ENCODE results near the gene RBBP7. TPM values are rescaled to one million over a fixed set of nuclear protein-coding genes. Genes with fewer than 3 reads are reported as not detected.

Gene RBBP7
- 133 and 157 TPM in 2 replicates for polyA plus RNA-seq (2011; rRNA removed)
- polyA minus RNA-seq (2011; rRNA and poly(A)+ RNA removed), result 79.5 and 82.3 TPM in 2 replicates

DNA sequence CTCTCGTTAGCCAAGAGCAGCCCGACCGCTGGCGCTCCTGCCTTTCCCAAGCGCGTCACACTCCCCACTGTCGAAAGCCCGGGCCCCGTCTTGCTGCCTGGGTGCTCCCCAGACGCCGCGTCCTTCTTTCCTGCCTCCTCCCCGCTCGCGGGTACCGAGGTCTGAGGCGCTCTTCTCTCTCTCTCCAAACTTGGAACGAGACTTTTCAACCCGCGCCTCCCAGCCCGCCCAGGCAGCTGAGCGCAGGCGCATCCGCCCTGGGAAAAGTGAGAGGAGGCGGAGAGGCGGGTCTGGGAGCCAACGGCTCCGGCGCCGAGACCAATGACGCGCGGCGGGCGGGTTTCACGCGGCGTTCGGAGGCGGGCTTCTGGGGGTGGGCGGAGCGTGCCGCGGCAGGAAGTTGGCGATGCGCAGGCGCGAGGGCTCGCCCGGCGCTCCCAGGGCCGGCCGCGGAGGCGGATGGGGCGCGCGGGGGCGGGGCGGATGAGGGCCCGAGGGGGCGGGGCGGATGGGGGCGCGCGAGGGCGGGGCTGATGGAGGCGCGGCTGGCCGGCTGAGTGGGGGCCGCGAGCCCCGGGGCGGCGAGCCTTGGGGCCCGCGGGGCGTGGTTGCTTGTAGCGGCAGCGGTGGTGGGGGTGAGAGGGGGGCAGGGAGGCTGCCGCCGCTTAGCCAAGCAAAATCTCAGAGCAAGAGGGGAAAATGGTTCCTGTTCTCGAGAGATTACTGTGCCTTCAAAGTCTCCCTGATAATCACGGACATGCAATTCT, at the start of gene RBBP7:
Gene RBBP7, minus strand, starts transcription at position 268 of the 767 bp plus-strand sequence. CDS start 309 bp downstream, outside the sequence.
- peak within 1 kb of the TSS; percentile 73 for H3K4me3 ChIP-seq (ENCODE audit: low read depth, low read length)
- H3K27me3 ChIP-seq (ENCODE audit: control insufficient read depth, insufficient read depth, low read length), result no peaks in the 10 kb centered on the region
- ChIA-PET POLR2A (interaction anchor here (1.0 kb wide), 1 partner anchor 13 kb away, joined by 6 read pairs; no protein-coding TSS in a partner anchor), CTCF (interaction anchor here (1.1 kb wide), 1 partner anchor 176 kb away, joined by 5 read pairs; no protein-coding TSS in a partner anchor)
- H3K9me3 ChIP-seq (ENCODE audit: control insufficient read depth, insufficient read depth, low read length), result no peaks in the 10 kb centered on the region
- DNase-seq (ENCODE audit: low read depth, low spot score), result peak; percentile 72
- peak within 1 kb of the TSS; percentile 96 for H3K27ac ChIP-seq (ENCODE audit: low read depth, low read length)
- TF ChIP-seq, protein P1, sequence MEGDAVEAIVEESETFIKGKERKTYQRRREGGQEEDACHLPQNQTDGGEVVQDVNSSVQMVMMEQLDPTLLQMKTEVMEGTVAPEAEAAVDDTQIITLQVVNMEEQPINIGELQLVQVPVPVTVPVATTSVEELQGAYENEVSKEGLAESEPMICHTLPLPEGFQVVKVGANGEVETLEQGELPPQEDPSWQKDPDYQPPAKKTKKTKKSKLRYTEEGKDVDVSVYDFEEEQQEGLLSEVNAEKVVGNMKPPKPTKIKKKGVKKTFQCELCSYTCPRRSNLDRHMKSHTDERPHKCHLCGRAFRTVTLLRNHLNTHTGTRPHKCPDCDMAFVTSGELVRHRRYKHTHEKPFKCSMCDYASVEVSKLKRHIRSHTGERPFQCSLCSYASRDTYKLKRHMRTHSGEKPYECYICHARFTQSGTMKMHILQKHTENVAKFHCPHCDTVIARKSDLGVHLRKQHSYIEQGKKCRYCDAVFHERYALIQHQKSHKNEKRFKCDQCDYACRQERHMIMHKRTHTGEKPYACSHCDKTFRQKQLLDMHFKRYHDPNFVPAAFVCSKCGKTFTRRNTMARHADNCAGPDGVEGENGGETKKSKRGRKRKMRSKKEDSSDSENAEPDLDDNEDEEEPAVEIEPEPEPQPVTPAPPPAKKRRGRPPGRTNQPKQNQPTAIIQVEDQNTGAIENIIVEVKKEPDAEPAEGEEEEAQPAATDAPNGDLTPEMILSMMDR (IDR thresholded peaks at IDR 0.05; ENCODE audit: low read depth, low read length), result no peak

- POLR2A ChIA-PET, result no interaction called here
Measured at GRCh38 chrX:16918979-16919378, 48.8 kb upstream of the RBBP7 start.

GRCh38 chrX:16917120-16917519, 47.0 kb upstream of the RBBP7 start:
- ChIA-PET POLR2A (interaction anchor here (0.7 kb wide), 1 partner anchor 1058 kb away, joined by 9 read pairs; no protein-coding TSS in a partner anchor), CTCF (no interaction called here)
- H3K27ac ChIP-seq (ENCODE audit: low read depth, low read length), result no peak overlapping the region
- no peak for DNase-seq (ENCODE audit: low read depth, low spot score)
- TF ChIP-seq, protein P1 (IDR thresholded peaks at IDR 0.05; ENCODE audit: low read depth, low read length), result no peak
- H3K9me3 ChIP-seq (ENCODE audit: control insufficient read depth, insufficient read depth, low read length), result no peaks in the 10 kb centered on the region
- no peaks in the 10 kb centered on the region for H3K27me3 ChIP-seq (ENCODE audit: control insufficient read depth, insufficient read depth, low read length)
- no peak overlapping the region for H3K4me3 ChIP-seq (ENCODE audit: low read depth, low read length)

More at GRCh38 chrX:16918979-16919378, 48.8 kb upstream of the RBBP7 start:
- CTCF ChIA-PET, result no interaction called here
- Histone ChIP-seq H3K27ac (ENCODE audit: low read depth, low read length) (no peak overlapping the region), H3K9me3 (ENCODE audit: control insufficient read depth, insufficient read depth, low read length) (no peaks in the 10 kb centered on the region), H3K27me3 (ENCODE audit: control insufficient read depth, insufficient read depth, low read length) (no peaks in the 10 kb centered on the region), H3K4me3 (ENCODE audit: low read depth, low read length) (no peak overlapping the region)
- DNase-seq (ENCODE audit: low read depth, low spot score), result no peak
- TF ChIP-seq, protein P1 (IDR thresholded peaks at IDR 0.05; ENCODE audit: low read depth, low read length), result no peak

- no peak for DNase-seq (ENCODE audit: low read depth, low spot score)
- H3K27ac ChIP-seq (ENCODE audit: low read depth, low read length), result no peak overlapping the region
- ChIA-PET POLR2A (interaction anchor here (0.7 kb wide), 1 partner anchor 1059 kb away, joined by 9 read pairs; no protein-coding TSS in a partner anchor), CTCF (no interaction called here)
- H3K9me3 ChIP-seq (ENCODE audit: control insufficient read depth, insufficient read depth, low read length), result no peaks in the 10 kb centered on the region
- H3K27me3 ChIP-seq (ENCODE audit: control insufficient read depth, insufficient read depth, low read length), result no peaks in the 10 kb centered on the region
- TF ChIP-seq, protein P1 (IDR thresholded peaks at IDR 0.05; ENCODE audit: low read depth, low read length), result no peak
- H3K4me3 ChIP-seq (ENCODE audit: low read depth, low read length), result no peak overlapping the region
Measured at GRCh38 chrX:16916561-16916960, 46.4 kb upstream of the RBBP7 start.

DNA sequence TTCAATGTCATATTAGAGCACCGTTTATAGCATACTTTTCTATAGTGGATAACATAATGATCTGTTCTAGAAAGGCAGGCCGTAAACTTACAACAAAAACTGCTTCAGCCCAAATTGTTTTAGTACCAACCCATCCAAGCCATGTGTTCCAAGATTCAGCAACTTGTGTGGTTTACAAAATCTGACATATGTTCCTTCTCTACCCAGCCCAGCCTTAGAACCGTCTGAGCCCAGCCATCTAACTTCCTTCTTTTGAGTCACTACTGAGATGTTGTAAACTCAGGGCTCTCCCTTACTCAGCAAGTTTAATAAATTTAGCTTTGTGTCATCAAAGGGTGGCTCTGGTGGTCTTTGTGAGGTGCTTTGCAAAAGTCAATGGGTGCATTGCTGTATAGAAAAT, 43.9 kb upstream of the RBBP7 start:
- ChIA-PET CTCF (no interaction called here), POLR2A (no interaction called here)
- H3K4me3 ChIP-seq (ENCODE audit: low read depth, low read length), result no peak overlapping the region
- no peak for DNase-seq (ENCODE audit: low read depth, low spot score)
- TF ChIP-seq, protein P1 (IDR thresholded peaks at IDR 0.05; ENCODE audit: low read depth, low read length), result no peak
- no peaks in the 10 kb centered on the region for H3K9me3 ChIP-seq (ENCODE audit: control insufficient read depth, insufficient read depth, low read length)
- no peak overlapping the region for H3K27ac ChIP-seq (ENCODE audit: low read depth, low read length)
- no peaks in the 10 kb centered on the region for H3K27me3 ChIP-seq (ENCODE audit: control insufficient read depth, insufficient read depth, low read length)
